ENCODE results near the gene TMEM132C.

The TMEM132C gene

GRCh38 chr12:128654468-128654867 is 387.5 kb downstream of the TMEM132C start:
- H3K36me3 ChIP-seq (replicated peaks; ENCODE audit: insufficient read depth, low read length): no peaks in the 10 kb centered on the region
- no peak overlapping the region for H3K9ac ChIP-seq (ENCODE audit: low read length)
- H3K9me3 ChIP-seq (replicated peaks; ENCODE audit: insufficient read depth, low read length): no peaks in the 10 kb centered on the region
- no peaks in the 10 kb centered on the region for H3K4me1 ChIP-seq (ENCODE audit: low read length)
- no peaks in the 10 kb centered on the region for H4K20me1 ChIP-seq (ENCODE audit: insufficient read depth, low read length)
- no peaks in the 10 kb centered on the region for H3F3A ChIP-seq (ENCODE audit: insufficient read depth, low read length)
- H3K27ac ChIP-seq (ENCODE audit: low read length): no peak overlapping the region
- H3K4me2 ChIP-seq (ENCODE audit: low read depth, low read length): no peak overlapping the region
- no peak overlapping the region for H3K4me3 ChIP-seq (ENCODE audit: low read length)
- no peaks in the 10 kb centered on the region for H3K9me2 ChIP-seq (replicated peaks; ENCODE audit: insufficient read depth, low read length)
- H3K79me2 ChIP-seq (ENCODE audit: low read length): no peaks in the 10 kb centered on the region
- no peak for TF ChIP-seq CTCF (IDR thresholded peaks at IDR 0.05; ENCODE audit: low read length)
- TF ChIP-seq EZH2phosphoT487 (IDR thresholded peaks at IDR 0.05; ENCODE audit: low read length): no peak
- TF ChIP-seq EZH2 (optimal IDR thresholded peaks at IDR 0.05; ENCODE audit: low read depth, low read length): no peak
- no peaks in the 10 kb centered on the region for H3K27me3 ChIP-seq (replicated peaks; ENCODE audit: insufficient read depth, low read length)
- DNase-seq: no peak
- no peak overlapping the region for H2AFZ ChIP-seq (ENCODE audit: low read length)

GRCh38 chr12:128657378-128657777 is 390.4 kb downstream of the TMEM132C start:
- H3F3A ChIP-seq (ENCODE audit: insufficient read depth, low read length): no peaks in the 10 kb centered on the region
- H3K27me3 ChIP-seq (replicated peaks; ENCODE audit: insufficient read depth, low read length): no peaks in the 10 kb centered on the region
- no peak overlapping the region for H3K9ac ChIP-seq (ENCODE audit: low read length)
- no peak overlapping the region for H3K27ac ChIP-seq (ENCODE audit: low read length)
- H3K4me2 ChIP-seq (ENCODE audit: low read depth, low read length): no peak overlapping the region
- TF ChIP-seq EZH2 (optimal IDR thresholded peaks at IDR 0.05; ENCODE audit: low read depth, low read length) (no peak), EZH2phosphoT487 (IDR thresholded peaks at IDR 0.05; ENCODE audit: low read length) (no peak)
- H2AFZ ChIP-seq (ENCODE audit: low read length): no peak overlapping the region
- H3K79me2 ChIP-seq (ENCODE audit: low read length): no peaks in the 10 kb centered on the region
- H3K4me1 ChIP-seq (ENCODE audit: low read length): no peaks in the 10 kb centered on the region
- H3K36me3 ChIP-seq (replicated peaks; ENCODE audit: insufficient read depth, low read length): no peaks in the 10 kb centered on the region
- no peak for DNase-seq
- H4K20me1 ChIP-seq (ENCODE audit: insufficient read depth, low read length): no peaks in the 10 kb centered on the region
- H3K9me2 ChIP-seq (replicated peaks; ENCODE audit: insufficient read depth, low read length): no peaks in the 10 kb centered on the region
- no peak overlapping the region for H3K4me3 ChIP-seq (ENCODE audit: low read length)
- no peaks in the 10 kb centered on the region for H3K9me3 ChIP-seq (replicated peaks; ENCODE audit: insufficient read depth, low read length)

- TF ChIP-seq CTCF (IDR thresholded peaks at IDR 0.05; ENCODE audit: low read length) (no peak), EZH2phosphoT487 (IDR thresholded peaks at IDR 0.05; ENCODE audit: low read length) (no peak), EZH2 (optimal IDR thresholded peaks at IDR 0.05; ENCODE audit: low read depth, low read length) (no peak)
- no peaks in the 10 kb centered on the region for H3K9me2 ChIP-seq (replicated peaks; ENCODE audit: insufficient read depth, low read length)
- no peaks in the 10 kb centered on the region for H4K20me1 ChIP-seq (ENCODE audit: insufficient read depth, low read length)
- no peak for DNase-seq
- no peak overlapping the region for H3K4me2 ChIP-seq (ENCODE audit: low read depth, low read length)
- H3K79me2 ChIP-seq (ENCODE audit: low read length): no peaks in the 10 kb centered on the region
- H3K4me1 ChIP-seq (ENCODE audit: low read length): no peaks in the 10 kb centered on the region
- H3K36me3 ChIP-seq (replicated peaks; ENCODE audit: insufficient read depth, low read length): no peaks in the 10 kb centered on the region
- no peak overlapping the region for H2AFZ ChIP-seq (ENCODE audit: low read length)
- no peaks in the 10 kb centered on the region for H3K27me3 ChIP-seq (replicated peaks; ENCODE audit: insufficient read depth, low read length)
- H3K4me3 ChIP-seq (ENCODE audit: low read length): no peak overlapping the region
- H3F3A ChIP-seq (ENCODE audit: insufficient read depth, low read length): no peaks in the 10 kb centered on the region
- H3K9ac ChIP-seq (ENCODE audit: low read length): no peak overlapping the region
- no peak overlapping the region for H3K27ac ChIP-seq (ENCODE audit: low read length)
- H3K9me3 ChIP-seq (replicated peaks; ENCODE audit: insufficient read depth, low read length): no peaks in the 10 kb centered on the region
Observed at GRCh38 chr12:128660532-128661225, 393.7 kb downstream of the TMEM132C start.

DNA sequence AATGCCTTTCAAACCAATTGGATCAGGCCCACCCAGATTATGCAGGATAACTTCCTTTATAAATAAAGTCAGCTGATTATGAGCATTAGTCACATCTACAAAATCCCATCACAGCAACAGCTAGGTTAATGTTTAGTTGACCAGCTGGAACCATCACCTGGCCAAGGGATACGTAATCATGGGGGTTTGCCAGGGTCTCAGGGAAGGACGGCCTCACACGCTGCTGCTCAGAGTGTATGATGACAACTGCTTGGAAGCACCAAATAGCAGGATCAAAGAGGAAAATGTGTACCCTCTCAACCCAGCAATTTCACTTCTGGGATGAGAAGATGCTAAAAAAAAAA is 394.2 kb downstream of the TMEM132C start:
- Histone ChIP-seq H3K9me3 (replicated peaks; ENCODE audit: insufficient read depth, low read length) (no peaks in the 10 kb centered on the region), H2AFZ (ENCODE audit: low read length) (no peak overlapping the region), H3K27ac (ENCODE audit: low read length) (no peak overlapping the region), H3K9me2 (replicated peaks; ENCODE audit: insufficient read depth, low read length) (no peaks in the 10 kb centered on the region), H4K20me1 (ENCODE audit: insufficient read depth, low read length) (no peaks in the 10 kb centered on the region), H3K4me3 (ENCODE audit: low read length) (no peak overlapping the region), H3F3A (ENCODE audit: insufficient read depth, low read length) (no peaks in the 10 kb centered on the region), H3K4me2 (ENCODE audit: low read depth, low read length) (no peak overlapping the region), H3K36me3 (replicated peaks; ENCODE audit: insufficient read depth, low read length) (no peaks in the 10 kb centered on the region), H3K27me3 (replicated peaks; ENCODE audit: insufficient read depth, low read length) (no peaks in the 10 kb centered on the region), H3K79me2 (ENCODE audit: low read length) (no peaks in the 10 kb centered on the region), H3K4me1 (ENCODE audit: low read length) (no peaks in the 10 kb centered on the region), H3K9ac (ENCODE audit: low read length) (no peak overlapping the region)
- TF ChIP-seq CTCF (IDR thresholded peaks at IDR 0.05; ENCODE audit: low read length) (no peak), EZH2phosphoT487 (IDR thresholded peaks at IDR 0.05; ENCODE audit: low read length) (no peak), EZH2 (optimal IDR thresholded peaks at IDR 0.05; ENCODE audit: low read depth, low read length) (no peak)
- DNase-seq: no peak

All from MM.1S (cell line).